IMR-90 (cell line): ENCODE measurements around the gene AJAP1. TPM values are rescaled to one million over a fixed set of nuclear protein-coding genes. Genes with fewer than 3 reads are reported as not detected.

ENCODE experiments used
- ATAC-seq: fragments of 200-7000 bp; cut with Tn5 transposase; 2 replicates; pipeline ENCODE4 v1.9.1; 2020; ENCODE audit warnings: low read depth, mild to moderate bottlenecking, moderate library complexity
- BruUV-seq: library from RNA; stranded (reverse); fragments of 400-500 nt; replicated peaks from 2 replicates; lab custom pipeline; 2021; lab: Mats Ljungman, UMichigan
- CTCF ChIA-PET: fragments of 300-600 bp; formaldehyde crosslinking; extraction: SDS; loops from one replicate; lab custom pipeline; 2021; ENCODE audit warnings: antibody characterized with exemption; lab: Yijun Ruan, JAX
- POLR2A ChIA-PET: fragments of 300-600 bp; sonication (Branson Sonifier 250); formaldehyde crosslinking; loops from one replicate; lab custom pipeline; 2022; ENCODE audit warnings: antibody characterized with exemption; ENCODE audit not compliant: unreplicated experiment; lab: Charles Lee
- DNase-seq: peaks from one replicate; pipeline ENCODE4 v3.0.0; 2013
- H2AFZ ChIP-seq: replicated peaks from 2 replicates; pipeline ENCODE3; 2013; ENCODE audit warnings: low read length, mild to moderate bottlenecking; ENCODE audit not compliant: poor library complexity
- H2AK5ac ChIP-seq: 2 replicates; pipeline ENCODE4 v1.6.1; 2013; ENCODE audit warnings: low read depth, low read length, inconsistent platforms
- H2AK9ac ChIP-seq: replicated peaks from 2 replicates; pipeline ENCODE3; 2013; ENCODE audit warnings: mild to moderate bottlenecking, low read depth, low read length, moderate library complexity; ENCODE audit not compliant: poor library complexity
- H2BK120ac ChIP-seq: 2 replicates; pipeline ENCODE4 v1.6.1; 2013; ENCODE audit warnings: low read depth, low read length, inconsistent platforms
- H2BK15ac ChIP-seq: 3 replicates; pipeline ENCODE4 v1.6.1; 2013; ENCODE audit warnings: low read depth, low read length, inconsistent platforms
- H2BK20ac ChIP-seq: 2 replicates; pipeline ENCODE4 v1.6.1; 2013; ENCODE audit warnings: low read depth, mild to moderate bottlenecking, inconsistent platforms, low read length, moderate library complexity
- H2BK5ac ChIP-seq: 2 replicates; pipeline ENCODE4 v1.6.1; 2013; ENCODE audit warnings: mild to moderate bottlenecking, low read depth, low read length, inconsistent platforms; ENCODE audit not compliant: poor library complexity, severe bottlenecking
- H3K14ac ChIP-seq: replicated peaks from 2 replicates; pipeline ENCODE4 v1.6.1; 2013; ENCODE audit warnings: low read depth, low read length, inconsistent platforms
- H3K18ac ChIP-seq: 2 replicates; pipeline ENCODE4 v1.6.1; 2013; ENCODE audit warnings: low read depth, low read length, control low read depth
- H3K23ac ChIP-seq: 2 replicates; pipeline ENCODE4 v1.6.1; 2013; ENCODE audit warnings: low read depth, low read length, inconsistent platforms
- H3K27ac ChIP-seq: 2 replicates; pipeline ENCODE4 v1.5.1; 2013; ENCODE audit warnings: mild to moderate bottlenecking, control low read depth, low read length; ENCODE audit not compliant: insufficient read depth
- H3K27me3 ChIP-seq: 2 replicates; pipeline ENCODE4 v1.6.1; 2013; ENCODE audit warnings: low read length; ENCODE audit not compliant: control insufficient read depth, insufficient read depth
- H3K36me3 ChIP-seq: 2 replicates; pipeline ENCODE4 v1.6.1; 2013; ENCODE audit warnings: low read length, mixed read lengths; ENCODE audit not compliant: control insufficient read depth, insufficient read depth
- H3K4ac ChIP-seq: 2 replicates; pipeline ENCODE4 v1.6.1; 2013; ENCODE audit warnings: low read depth, low read length, inconsistent platforms
- H3K4me1 ChIP-seq: 2 replicates; pipeline ENCODE4 v1.6.1; 2013; ENCODE audit warnings: low read length, mixed read lengths; ENCODE audit not compliant: control insufficient read depth, insufficient read depth
- H3K4me2 ChIP-seq: 2 replicates; pipeline ENCODE4 v1.6.1; 2013; ENCODE audit warnings: low read depth, mild to moderate bottlenecking, control low read depth, low read length, moderate library complexity
- H3K4me3 ChIP-seq: 2 replicates; pipeline ENCODE4 v1.5.1; 2013; ENCODE audit warnings: low read depth, mild to moderate bottlenecking, control low read depth, low read length, moderate library complexity; ENCODE audit not compliant: insufficient read depth
- H3K56ac ChIP-seq: 2 replicates; pipeline ENCODE4 v1.6.1; 2013; ENCODE audit warnings: low read length, inconsistent platforms; ENCODE audit not compliant: insufficient read depth; ENCODE audit errors: extremely low read depth
- H3K79me1 ChIP-seq, 2 experiments: 2 replicates each; pipeline ENCODE4 v1.6.1; 2013; ENCODE audit warnings: low read length in 2 of 2, inconsistent platforms in 1 of 2, low read depth in 1 of 2
- H3K9ac ChIP-seq: 2 replicates; pipeline ENCODE4 v1.6.1; 2013; ENCODE audit warnings: low read depth, low read length, control low read depth
- H3K9me1 ChIP-seq: 2 replicates; pipeline ENCODE4 v1.6.1; 2013; ENCODE audit warnings: low read length, inconsistent platforms; ENCODE audit not compliant: insufficient read depth
- H3K9me3 ChIP-seq: 2 replicates; pipeline ENCODE4 v1.6.1; 2013; ENCODE audit warnings: low read length; ENCODE audit not compliant: control insufficient read depth, insufficient read depth
- H4K20me1 ChIP-seq: 2 replicates; pipeline ENCODE4 v1.6.1; 2013; ENCODE audit warnings: low read length, inconsistent platforms; ENCODE audit not compliant: insufficient read depth
- H4K5ac ChIP-seq: 2 replicates; pipeline ENCODE4 v1.6.1; 2013; ENCODE audit warnings: mild to moderate bottlenecking, low read depth, low read length, control low read depth
- H4K8ac ChIP-seq, 2 experiments: 2 replicates each; pipeline ENCODE4 v1.6.1; 2013; ENCODE audit warnings: low read depth in 2 of 2, low read length in 2 of 2, control low read depth in 1 of 2, inconsistent platforms in 1 of 2
- H4K91ac ChIP-seq: 2 replicates; pipeline ENCODE4 v1.6.1; 2013; ENCODE audit warnings: low read depth, low read length, inconsistent platforms; ENCODE audit not compliant: insufficient read depth
- CTCF ChIP-seq: conservative IDR thresholded peaks from 2 replicates; pipeline ENCODE4 v1.5.1; 2012; ENCODE audit warnings: mild to moderate bottlenecking, low read depth, low read length, improper control_type of control experiment
- RCOR1 ChIP-seq: IDR thresholded peaks from 2 replicates; pipeline ENCODE4 v1.6.1; 2012; ENCODE audit warnings: mild to moderate bottlenecking, low read length, improper control_type of control experiment; ENCODE audit not compliant: insufficient replicate concordance
- WGBS, 2 experiments: methylation state at CpG; one replicate each; pipeline versions ENCODE4 v1.1.5 to v1.1.7; 2013; ENCODE audit warnings: missing lambda C conversion rate in 2 of 2; ENCODE audit not compliant: insufficient read length in 1 of 2; ENCODE audit errors: extremely low coverage in 2 of 2; 5-methylcytosine and 5-hydroxymethylcytosine counted together
- dilution Hi-C: fragments of 300-500 bp; cut with HindIII; formaldehyde crosslinking; loops from one replicate; pipeline ENCODE4 v1.14.3; 2018; ENCODE audit warnings: low sequenced_read_pairs; ENCODE audit not compliant: unreplicated experiment
- in situ Hi-C: fragments of 300-500 bp; cut with MboI; formaldehyde crosslinking; loops from 3 replicates; pipeline ENCODE4 v1.14.3; 2019; ENCODE audit warnings: low sequenced_read_pairs, inconsistent platforms, mixed read lengths
- intact Hi-C: fragments of 100-400 bp; cut with micrococcal nuclease; formaldehyde crosslinking; loops from 2 replicates; pipeline ENCODE4 v1.10.0; 2022
- polyA plus RNA-seq, 3 experiments: library from polyadenylated mRNA; depleted of rRNA; stranded (reverse); fragments of >200 nt; gene quantifications; 2 replicates each; pipeline ENCODE4 v1.2.3, GENCODE V29; 2012; ENCODE audit warnings: low replicate concordance in 1 of 3
- total RNA-seq: library from RNA; depleted of rRNA; stranded (reverse); fragments of >200 nt; gene quantifications from 2 replicates; pipeline ENCODE4 v1.2.3, GENCODE V29; 2012

The AJAP1 gene
- total and polyA plus RNA-seq, 2 of the 4 experiments (the other 2 are of a cell fraction) = under 0.01 to 0.02 TPM

- WGBS, 2 experiments = no CpG with 5 or more reads among the region's 6 CpGs
- Histone ChIP-seq H3K23ac (no peak overlapping the region), H3K27me3 (no peaks in the 10 kb centered on the region), H4K91ac (no peak overlapping the region), H2BK5ac (no peak overlapping the region), H3K14ac (no peak overlapping the region), H2BK15ac (no peak overlapping the region), H3K56ac (no peak overlapping the region), H4K8ac (no peak overlapping the region), H3K79me1 (no peaks in the 10 kb centered on the region), H3K4me2 (no peak overlapping the region), H4K20me1 (no peaks in the 10 kb centered on the region), H3K27ac (no peak overlapping the region), H3K4me1 (no peaks in the 10 kb centered on the region), H3K36me3 (no peaks in the 10 kb centered on the region), H2AFZ (no peak overlapping the region), H3K18ac (no peak overlapping the region), H4K5ac (no peak overlapping the region), H3K4me3 (no peak overlapping the region), H3K9me3 (peaks cover 74% of the 10 kb centered on the region), H3K4ac (no peak overlapping the region), H2BK120ac (no peak overlapping the region), H2AK5ac (no peak overlapping the region), H3K9me1 (no peaks in the 10 kb centered on the region), H2BK20ac (no peak overlapping the region), H2AK9ac (no peak overlapping the region), H3K9ac (no peak overlapping the region)
- BruUV-seq = no TSS peak
- no peak for DNase-seq
- no peak for TF ChIP-seq CTCF
- TF ChIP-seq RCOR1 = no peak
- CTCF ChIA-PET = no interaction called here
- no peak for ATAC-seq
- in situ Hi-C loops (no loop called here), dilution Hi-C loops (no loop called here), intact Hi-C loops (no loop called here)
- POLR2A ChIA-PET = no interaction called here
Observed at GRCh38 chr1:4693331-4693730, 38.9 kb downstream of the AJAP1 start.
